ENCODE measurements around the gene CTIF. TPM values are rescaled to one million over a fixed set of nuclear protein-coding genes. Genes with fewer than 3 reads are reported as not detected.

The CTIF gene
- total RNA-seq, 2 donors from 2014 or later = 64.9 to 70.6 TPM

DNA sequence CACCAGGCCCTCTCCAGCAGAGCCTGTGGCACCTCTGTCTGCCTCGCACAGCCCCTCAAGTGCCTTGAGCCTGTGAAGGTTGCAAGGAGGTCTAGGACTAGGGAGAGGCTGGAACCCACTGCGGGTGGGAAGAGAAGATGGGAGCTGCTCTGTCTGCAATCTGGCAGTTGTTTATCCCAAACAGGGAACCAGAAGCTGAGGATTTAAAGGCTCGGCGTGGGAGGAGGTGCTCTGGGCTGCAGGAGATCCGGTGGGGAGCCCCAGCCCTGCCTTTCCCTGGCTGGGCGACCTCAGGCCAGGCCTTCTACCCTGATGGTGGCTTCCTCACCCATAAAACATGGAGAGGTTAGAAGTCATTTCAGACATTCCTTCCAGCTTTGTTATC lies 237.8 kb downstream of the CTIF start:
- DNase-seq (no peak), ATAC-seq (no peak)
- intact Hi-C loops (cut with DNase I) = loop anchor here (5.0 to 10.0 kb wide), 4 partner anchors 92 to 268 kb away; no protein-coding TSS in a partner anchor

- peak; percentile 70 for DNase-seq
These were observed 238.4 kb downstream of the CTIF start for GRCh38 chr18:48777026-48777743.

DNA sequence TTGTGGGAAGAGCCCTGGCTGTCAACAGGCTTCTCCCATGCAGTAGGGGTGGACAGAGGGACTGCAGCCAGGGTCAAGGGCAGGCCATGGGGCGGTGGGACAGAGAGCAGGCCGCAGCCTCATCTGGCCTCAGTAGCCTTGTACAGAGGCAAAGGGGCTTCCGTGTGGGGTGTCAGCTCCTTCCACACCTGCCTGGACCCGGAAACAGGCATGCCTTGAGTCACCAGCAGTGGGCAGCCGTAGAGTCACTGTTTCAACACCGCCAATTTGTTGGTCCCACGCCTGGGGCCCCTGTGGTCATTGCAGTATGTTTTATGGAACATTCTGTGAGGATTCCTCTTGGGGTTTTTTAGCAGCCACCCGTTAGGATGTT lies 238.9 kb downstream of the CTIF start:
- ATAC-seq = no peak
- intact Hi-C loops (cut with DNase I) = loop anchor here (5.0 to 10.0 kb wide), 4 partner anchors 93 to 267 kb away; no protein-coding TSS in a partner anchor
- DNase-seq = no peak

More at GRCh38 chr18:48777026-48777743, 238.4 kb downstream of the CTIF start:
- intact Hi-C loops (cut with DNase I) = loop anchor here (5.0 to 10.0 kb wide), 4 partner anchors 92 to 268 kb away; no protein-coding TSS in a partner anchor
- peak in 1 of 2 donors; percentile 14 for ATAC-seq

GRCh38 chr18:48778344-48779011 lies 239.6 kb downstream of the CTIF start:
- ATAC-seq = no peak
- intact Hi-C loops (cut with DNase I) = loop anchor here (5.0 to 10.0 kb wide), 4 partner anchors 94 to 266 kb away; no protein-coding TSS in a partner anchor
- DNase-seq = no peak

DNA sequence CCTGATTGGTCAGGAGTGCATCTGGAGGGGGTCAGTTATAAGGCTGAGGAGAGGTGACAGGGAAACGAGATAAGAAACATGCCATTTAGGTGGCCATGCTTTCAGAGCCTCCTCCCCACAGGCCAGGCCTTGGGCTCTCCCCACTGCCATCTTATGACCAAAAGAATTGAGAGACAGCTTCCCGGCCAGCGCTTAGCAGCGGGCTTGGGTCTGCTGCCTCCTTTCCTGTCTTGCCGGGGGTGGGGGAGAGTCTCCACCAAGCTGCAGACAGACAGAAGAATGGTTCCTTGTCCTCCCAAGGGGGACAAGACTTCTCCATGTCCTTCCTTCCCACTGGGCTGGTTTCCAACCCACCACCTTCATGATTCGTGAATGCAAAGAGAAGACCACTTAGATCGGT lies 240.6 kb downstream of the CTIF start:
- intact Hi-C loops (cut with DNase I) = loop anchor here (5.0 to 10.0 kb wide), 4 partner anchors 95 to 265 kb away; no protein-coding TSS in a partner anchor
- DNase-seq (no peak), ATAC-seq (no peak)

DNA sequence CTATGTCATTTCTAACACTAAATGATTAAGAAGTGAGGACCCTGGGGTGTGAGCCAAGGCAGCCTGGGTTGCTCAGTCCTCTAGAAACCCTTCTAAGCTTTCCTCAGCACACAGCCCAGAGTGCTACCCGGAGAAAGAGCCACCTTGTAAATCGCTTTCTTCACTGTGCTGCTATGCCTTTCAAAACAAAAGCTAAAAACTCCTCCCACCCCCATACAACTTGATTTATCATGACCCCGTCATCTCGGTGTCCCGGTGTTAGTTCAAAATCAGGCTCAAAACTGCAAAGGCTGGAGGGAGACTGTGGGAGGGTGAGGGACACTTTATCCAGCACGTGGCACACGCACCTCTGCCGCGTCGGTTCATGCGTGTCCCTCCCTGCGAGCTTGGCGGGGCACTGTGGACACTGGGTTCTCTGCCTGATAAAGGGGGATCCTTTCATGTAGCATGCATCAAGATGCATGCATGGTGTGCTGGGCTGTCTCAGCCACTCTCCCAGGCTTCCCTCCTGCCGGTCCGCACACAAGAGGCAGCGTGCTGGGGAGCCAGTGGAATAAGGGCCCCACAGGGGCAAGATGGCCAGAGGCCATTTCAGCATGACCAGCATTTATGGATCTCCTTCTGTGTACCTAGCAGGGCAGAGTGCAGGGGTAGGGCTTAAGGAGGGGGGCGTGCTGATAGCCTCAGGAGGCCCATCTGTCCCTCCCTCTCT lies 241.5 kb downstream of the CTIF start:
- ATAC-seq (peak; percentile 2 to 5), DNase-seq (peak; percentile 60)
- intact Hi-C loops (cut with DNase I) = loop anchor here in 1 of 2 donors (2.0 to 5.0 kb wide), 2 partner anchors 47 to 166 kb away; no protein-coding TSS in a partner anchor

DNA sequence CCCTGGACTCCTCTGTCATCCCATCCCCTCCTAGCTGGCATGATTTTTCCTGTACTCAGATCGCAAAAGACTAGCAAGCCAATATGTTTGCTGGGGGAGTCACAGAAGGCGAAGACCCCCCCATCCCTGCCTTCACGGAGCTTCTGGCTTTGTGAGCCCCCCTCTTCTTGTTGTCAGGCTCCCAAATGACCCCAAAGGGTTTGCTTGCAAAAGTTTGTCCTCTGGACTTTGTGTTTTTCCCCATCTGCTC lies 242.0 kb downstream of the CTIF start:
- DNase-seq (no peak), ATAC-seq (no peak)
- intact Hi-C loops (cut with DNase I) = loop anchor here in 1 of 2 donors (2.0 to 5.0 kb wide), 2 partner anchors 46 to 166 kb away; no protein-coding TSS in a partner anchor

GRCh38 chr18:48781163-48781987 lies 242.5 kb downstream of the CTIF start:
- DNase-seq (peak; percentile 98), ATAC-seq (peak; percentile 78 to 83)
- intact Hi-C loops (cut with DNase I) = loop anchor here in 1 of 2 donors (2.0 to 5.0 kb wide), 2 partner anchors 46 to 165 kb away; no protein-coding TSS in a partner anchor

- DNase-seq (no peak), ATAC-seq (no peak)
- intact Hi-C loops (cut with DNase I) = loop anchor here in 1 of 2 donors (2.0 to 5.0 kb wide), 2 partner anchors 45 to 165 kb away; no protein-coding TSS in a partner anchor
These were observed 243.1 kb downstream of the CTIF start for GRCh38 chr18:48781988-48782363.

DNA sequence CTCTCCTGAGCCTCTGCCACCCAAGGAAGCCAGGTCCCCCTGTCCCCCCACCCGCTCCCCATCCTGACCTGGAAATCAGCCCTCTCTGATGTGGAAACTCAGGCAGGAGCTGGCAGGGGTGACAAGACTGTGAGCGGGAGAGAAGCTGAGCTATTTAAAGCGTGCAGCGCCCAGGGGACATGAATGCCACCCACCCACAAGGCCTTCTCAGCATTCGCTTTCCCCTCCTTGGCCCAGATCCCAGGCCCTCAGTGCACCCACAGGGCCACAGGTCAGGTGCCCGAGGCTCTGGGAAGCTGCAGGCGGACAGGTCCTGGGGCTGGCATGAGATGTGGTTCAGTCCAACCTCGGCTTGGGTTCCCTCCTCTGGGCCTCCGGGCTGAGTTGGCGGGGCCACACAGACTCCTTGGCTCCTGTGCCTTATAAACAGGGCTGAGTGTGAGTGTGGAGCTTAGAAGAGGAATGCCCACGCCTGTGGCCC lies 243.6 kb downstream of the CTIF start:
- intact Hi-C loops (cut with DNase I) = loop anchor here in 1 of 2 donors (5.0 kb wide), 1 partner anchor 45 kb away; no protein-coding TSS in a partner anchor
- peak; percentile 24 to 31 for ATAC-seq
- DNase-seq = peak; percentile 73

DNA sequence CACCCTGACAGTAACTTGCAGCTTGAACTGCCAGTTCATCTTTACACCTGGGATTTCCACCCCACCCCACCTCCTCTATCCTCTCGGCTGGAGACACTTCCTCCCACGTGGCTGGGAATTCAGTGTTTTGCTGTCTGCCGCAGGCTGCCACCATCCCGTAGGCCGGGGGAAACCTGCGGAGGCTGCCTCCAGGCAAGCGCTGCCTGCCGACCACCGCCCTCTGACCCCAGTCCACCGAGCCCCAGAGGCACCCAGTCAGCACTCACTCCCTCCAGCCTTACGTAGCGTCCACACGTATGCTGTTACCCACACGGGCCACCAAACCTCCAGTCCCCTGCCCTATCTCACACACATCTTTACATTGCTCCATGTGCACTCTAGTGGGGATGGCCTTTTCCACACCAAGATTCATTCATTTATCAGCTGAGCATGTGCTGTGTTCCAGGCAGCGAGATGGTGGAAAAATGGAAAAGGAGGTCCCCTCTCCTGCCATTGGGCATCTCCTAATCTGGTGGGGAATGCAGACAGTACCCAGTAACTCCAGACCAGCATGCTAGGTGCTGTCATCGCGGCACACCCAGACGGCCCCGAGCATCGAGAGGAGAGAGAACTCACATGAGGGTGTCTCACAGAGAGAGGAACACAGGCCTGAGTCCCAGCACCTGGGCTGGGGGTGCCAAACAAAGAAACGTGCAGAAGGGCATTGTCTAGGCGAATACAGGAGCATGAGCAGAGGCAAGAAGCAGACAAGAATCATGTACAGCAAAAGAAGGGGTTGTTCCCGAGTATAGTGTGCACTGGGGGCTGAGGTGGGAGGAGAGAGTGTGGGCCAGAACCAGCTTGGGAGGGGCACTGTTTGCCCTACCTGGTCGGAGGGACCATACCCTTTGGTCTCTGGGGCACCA lies 245.0 kb downstream of the CTIF start:
- intact Hi-C loops (cut with DNase I) = loop anchor here in 1 of 2 donors (5.0 kb wide), 1 partner anchor 43 kb away; no protein-coding TSS in a partner anchor
- no peak for DNase-seq
- no peak for ATAC-seq

DNA sequence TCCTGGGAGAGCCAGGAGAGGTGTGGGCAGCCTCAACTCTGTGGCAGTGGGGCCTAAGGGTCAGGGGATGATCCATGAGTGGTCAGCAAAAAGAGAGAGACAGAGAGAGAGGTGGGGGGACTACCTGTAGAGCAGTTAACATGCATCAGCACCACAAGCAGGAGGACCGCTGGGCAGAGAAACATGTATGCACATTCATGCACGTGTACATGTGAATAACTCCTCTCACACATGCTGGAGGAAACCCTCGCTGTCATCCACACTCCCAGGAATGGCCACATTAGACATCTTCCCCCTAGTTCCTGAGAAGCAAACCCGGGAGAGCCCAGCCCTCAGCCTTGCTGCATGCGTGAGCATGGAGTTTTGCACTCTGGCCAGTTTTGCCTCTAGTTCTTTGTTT lies 245.8 kb downstream of the CTIF start:
- no peak for ATAC-seq
- no peak for DNase-seq
- intact Hi-C loops (cut with DNase I) = loop anchor here in 1 of 2 donors (5.0 kb wide), 1 partner anchor 43 kb away; no protein-coding TSS in a partner anchor

DNA sequence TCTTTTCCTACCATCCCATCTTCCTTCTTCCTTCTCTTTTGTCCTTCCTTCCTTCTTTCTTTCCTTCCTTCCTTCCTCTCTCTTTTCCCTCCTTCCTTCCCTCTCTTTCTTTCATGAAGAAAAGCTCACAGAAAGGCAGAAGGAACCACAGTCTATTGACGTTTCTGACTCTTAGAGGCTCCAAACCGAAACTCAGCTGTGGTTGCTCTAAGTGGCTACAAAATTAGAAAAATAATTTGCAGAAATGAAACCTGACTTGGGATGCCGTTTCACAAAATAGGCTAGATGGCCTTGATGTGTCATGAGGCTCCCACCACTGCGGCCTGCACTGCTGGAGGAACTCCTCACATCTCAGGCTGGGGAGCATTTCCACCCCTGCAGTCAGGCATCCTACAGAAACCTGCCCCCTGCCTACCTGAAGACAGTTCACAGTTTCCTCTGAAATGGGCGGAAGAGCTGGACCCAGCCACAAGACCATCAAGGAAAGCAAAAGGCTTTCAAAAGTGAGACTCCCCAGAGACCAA lies 246.3 kb downstream of the CTIF start:
- no peak for ATAC-seq
- intact Hi-C loops (cut with DNase I) = no loop called here

DNA sequence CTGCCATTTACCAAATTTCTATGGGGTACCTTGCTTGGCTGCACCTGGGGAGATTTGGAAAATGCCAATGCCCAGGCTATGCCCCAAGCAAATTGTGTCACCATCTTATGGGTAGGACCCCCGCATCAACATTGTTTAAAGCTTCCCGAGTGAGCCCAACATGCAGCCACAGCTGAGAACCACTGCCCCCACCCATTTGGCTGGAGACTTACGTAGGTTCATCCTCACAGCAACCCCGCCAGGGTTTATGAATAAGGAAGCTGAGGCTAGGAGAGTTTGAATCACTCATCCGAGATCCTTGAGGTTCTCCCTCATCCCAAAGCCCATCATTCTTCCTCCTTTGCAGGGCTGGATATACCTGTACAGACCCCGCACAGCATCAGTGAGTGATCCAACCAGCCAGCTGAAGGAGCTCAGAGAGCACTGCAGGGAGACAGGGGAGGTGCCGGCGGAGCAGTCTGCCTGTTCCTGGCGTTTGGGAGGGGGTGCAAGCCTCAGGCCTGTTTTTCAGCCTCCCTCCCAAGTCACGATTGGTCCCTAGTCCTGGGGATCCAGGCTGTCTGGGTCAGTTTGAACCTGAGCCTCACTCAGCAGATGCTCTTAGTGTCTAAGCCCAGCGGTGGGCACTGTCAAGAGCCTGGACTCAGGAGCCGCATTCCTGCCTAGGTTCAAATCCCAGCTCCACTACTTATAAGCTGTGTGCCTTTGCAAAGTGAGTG lies 247.1 kb downstream of the CTIF start:
- intact Hi-C loops (cut with DNase I) = no loop called here
- peak; percentile 7 for DNase-seq
- no peak for ATAC-seq

More for the DNA sequence above, 246.3 kb downstream of the CTIF start:
- no peak for DNase-seq

GRCh38 chr18:48786455-48787202 lies 247.8 kb downstream of the CTIF start:
- DNase-seq (peak; percentile 10), ATAC-seq (no peak)
- intact Hi-C loops (cut with DNase I) = no loop called here
